Measurements from ENCODE around the gene ALG2. TPM values are rescaled to one million over a fixed set of nuclear protein-coding genes. Genes with fewer than 3 reads are reported as not detected.

The ALG2 gene
- total and polyA plus RNA-seq, 2 experiments from 2014 or later: 31.5 to 39.7 TPM

DNA sequence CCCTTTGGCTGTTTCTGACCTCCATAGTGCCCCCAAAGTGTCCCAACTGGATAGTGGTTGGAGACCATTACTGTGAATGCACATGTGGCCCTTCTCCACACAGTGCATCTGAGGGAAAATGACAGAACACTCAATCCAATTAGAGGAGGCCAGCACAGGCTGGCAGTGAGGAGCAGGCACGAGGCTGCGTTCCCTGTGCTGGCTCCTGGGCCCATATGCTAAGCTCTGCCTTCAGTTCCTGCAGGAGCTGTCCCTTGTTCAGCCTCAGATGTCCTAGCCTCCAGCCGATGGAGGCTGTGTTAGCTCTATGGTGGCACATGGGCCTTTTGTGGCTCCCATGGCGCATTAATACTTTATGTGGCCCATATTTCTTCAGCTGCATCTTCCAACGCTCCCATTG, 35.8 kb downstream of the ALG2 start:
- Histone ChIP-seq H3K4me2 (no peak overlapping the region), H3K9me2 (ENCODE audit: insufficient read depth) (no peaks in the 10 kb centered on the region), H3F3A (replicated peaks; ENCODE audit: low read depth) (no peaks in the 10 kb centered on the region), H3K27me3 (ENCODE audit: insufficient read depth) (no peaks in the 10 kb centered on the region), H3K4me3 (no peak overlapping the region), H4K20me1 (replicated peaks; ENCODE audit: insufficient read depth) (no peaks in the 10 kb centered on the region), H3K27ac (ENCODE audit: low read depth) (no peak overlapping the region), H3K4me1 (ENCODE audit: insufficient read depth) (peaks cover 13% of the 10 kb centered on the region), H2AFZ (peak overlapping the region; percentile 14; the same call in 1 of the 2 replicates), H3K79me2 (replicated peaks; ENCODE audit: insufficient read depth) (no peaks in the 10 kb centered on the region), H3K36me3 (ENCODE audit: insufficient read depth) (no peaks in the 10 kb centered on the region)
- no peak for DNase-seq (ENCODE audit: low spot score)
- peaks cover 4% of the 10 kb centered on the region for H3K27me3 Mint-ChIP-seq (ENCODE audit: insufficient read depth, low read depth, poor library complexity)
- no peak for TF ChIP-seq ZNF331 (CRISPR knock-in tag; IDR thresholded peaks at IDR 0.05; ENCODE audit: low read depth)
- no peak for TF ChIP-seq NANOG (IDR thresholded peaks at IDR 0.05; ENCODE audit: borderline replicate concordance)
- no peak for TF ChIP-seq JUNB (IDR thresholded peaks at IDR 0.05; ENCODE audit: unreplicated experiment)
- no peak for TF ChIP-seq STAT1 (IDR thresholded peaks at IDR 0.05; ENCODE audit: unreplicated experiment)
- no peak for TF ChIP-seq EZH2phosphoT487 (IDR thresholded peaks at IDR 0.05; ENCODE audit: unreplicated experiment)
- TF ChIP-seq, protein P1, sequence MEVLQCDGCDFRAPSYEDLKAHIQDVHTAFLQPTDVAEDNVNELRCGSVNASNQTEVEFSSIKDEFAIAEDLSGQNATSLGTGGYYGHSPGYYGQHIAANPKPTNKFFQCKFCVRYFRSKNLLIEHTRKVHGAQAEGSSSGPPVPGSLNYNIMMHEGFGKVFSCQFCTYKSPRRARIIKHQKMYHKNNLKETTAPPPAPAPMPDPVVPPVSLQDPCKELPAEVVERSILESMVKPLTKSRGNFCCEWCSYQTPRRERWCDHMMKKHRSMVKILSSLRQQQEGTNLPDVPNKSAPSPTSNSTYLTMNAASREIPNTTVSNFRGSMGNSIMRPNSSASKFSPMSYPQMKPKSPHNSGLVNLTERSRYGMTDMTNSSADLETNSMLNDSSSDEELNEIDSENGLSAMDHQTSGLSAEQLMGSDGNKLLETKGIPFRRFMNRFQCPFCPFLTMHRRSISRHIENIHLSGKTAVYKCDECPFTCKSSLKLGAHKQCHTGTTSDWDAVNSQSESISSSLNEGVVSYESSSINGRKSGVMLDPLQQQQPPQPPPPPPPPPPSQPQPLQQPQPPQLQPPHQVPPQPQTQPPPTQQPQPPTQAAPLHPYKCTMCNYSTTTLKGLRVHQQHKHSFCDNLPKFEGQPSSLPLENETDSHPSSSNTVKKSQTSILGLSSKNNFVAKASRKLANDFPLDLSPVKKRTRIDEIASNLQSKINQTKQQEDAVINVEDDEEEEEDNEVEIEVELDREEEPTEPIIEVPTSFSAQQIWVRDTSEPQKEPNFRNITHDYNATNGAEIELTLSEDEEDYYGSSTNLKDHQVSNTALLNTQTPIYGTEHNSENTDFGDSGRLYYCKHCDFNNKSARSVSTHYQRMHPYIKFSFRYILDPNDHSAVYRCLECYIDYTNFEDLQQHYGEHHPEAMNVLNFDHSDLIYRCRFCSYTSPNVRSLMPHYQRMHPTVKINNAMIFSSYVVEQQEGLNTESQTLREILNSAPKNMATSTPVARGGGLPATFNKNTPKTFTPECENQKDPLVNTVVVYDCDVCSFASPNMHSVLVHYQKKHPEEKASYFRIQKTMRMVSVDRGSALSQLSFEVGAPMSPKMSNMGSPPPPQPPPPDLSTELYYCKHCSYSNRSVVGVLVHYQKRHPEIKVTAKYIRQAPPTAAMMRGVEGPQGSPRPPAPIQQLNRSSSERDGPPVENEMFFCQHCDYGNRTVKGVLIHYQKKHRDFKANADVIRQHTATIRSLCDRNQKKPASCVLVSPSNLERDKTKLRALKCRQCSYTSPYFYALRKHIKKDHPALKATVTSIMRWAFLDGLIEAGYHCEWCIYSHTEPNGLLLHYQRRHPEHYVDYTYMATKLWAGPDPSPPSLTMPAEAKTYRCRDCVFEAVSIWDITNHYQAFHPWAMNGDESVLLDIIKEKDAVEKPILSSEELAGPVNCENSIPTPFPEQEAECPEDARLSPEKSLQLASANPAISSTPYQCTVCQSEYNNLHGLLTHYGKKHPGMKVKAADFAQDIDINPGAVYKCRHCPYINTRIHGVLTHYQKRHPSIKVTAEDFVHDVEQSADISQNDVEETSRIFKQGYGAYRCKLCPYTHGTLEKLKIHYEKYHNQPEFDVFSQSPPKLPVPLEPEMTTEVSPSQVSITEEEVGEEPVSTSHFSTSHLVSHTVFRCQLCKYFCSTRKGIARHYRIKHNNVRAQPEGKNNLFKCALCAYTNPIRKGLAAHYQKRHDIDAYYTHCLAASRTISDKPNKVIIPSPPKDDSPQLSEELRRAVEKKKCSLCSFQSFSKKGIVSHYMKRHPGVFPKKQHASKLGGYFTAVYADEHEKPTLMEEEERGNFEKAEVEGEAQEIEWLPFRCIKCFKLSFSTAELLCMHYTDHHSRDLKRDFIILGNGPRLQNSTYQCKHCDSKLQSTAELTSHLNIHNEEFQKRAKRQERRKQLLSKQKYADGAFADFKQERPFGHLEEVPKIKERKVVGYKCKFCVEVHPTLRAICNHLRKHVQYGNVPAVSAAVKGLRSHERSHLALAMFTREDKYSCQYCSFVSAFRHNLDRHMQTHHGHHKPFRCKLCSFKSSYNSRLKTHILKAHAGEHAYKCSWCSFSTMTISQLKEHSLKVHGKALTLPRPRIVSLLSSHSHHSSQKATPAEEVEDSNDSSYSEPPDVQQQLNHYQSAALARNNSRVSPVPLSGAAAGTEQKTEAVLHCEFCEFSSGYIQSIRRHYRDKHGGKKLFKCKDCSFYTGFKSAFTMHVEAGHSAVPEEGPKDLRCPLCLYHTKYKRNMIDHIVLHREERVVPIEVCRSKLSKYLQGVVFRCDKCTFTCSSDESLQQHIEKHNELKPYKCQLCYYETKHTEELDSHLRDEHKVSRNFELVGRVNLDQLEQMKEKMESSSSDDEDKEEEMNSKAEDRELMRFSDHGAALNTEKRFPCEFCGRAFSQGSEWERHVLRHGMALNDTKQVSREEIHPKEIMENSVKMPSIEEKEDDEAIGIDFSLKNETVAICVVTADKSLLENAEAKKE (CRISPR knock-in tag; IDR thresholded peaks at IDR 0.05): no peak
- TF ChIP-seq, protein P2, sequence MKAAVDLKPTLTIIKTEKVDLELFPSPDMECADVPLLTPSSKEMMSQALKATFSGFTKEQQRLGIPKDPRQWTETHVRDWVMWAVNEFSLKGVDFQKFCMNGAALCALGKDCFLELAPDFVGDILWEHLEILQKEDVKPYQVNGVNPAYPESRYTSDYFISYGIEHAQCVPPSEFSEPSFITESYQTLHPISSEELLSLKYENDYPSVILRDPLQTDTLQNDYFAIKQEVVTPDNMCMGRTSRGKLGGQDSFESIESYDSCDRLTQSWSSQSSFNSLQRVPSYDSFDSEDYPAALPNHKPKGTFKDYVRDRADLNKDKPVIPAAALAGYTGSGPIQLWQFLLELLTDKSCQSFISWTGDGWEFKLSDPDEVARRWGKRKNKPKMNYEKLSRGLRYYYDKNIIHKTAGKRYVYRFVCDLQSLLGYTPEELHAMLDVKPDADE (IDR thresholded peaks at IDR 0.05): no peak
- TF ChIP-seq, protein P3, sequence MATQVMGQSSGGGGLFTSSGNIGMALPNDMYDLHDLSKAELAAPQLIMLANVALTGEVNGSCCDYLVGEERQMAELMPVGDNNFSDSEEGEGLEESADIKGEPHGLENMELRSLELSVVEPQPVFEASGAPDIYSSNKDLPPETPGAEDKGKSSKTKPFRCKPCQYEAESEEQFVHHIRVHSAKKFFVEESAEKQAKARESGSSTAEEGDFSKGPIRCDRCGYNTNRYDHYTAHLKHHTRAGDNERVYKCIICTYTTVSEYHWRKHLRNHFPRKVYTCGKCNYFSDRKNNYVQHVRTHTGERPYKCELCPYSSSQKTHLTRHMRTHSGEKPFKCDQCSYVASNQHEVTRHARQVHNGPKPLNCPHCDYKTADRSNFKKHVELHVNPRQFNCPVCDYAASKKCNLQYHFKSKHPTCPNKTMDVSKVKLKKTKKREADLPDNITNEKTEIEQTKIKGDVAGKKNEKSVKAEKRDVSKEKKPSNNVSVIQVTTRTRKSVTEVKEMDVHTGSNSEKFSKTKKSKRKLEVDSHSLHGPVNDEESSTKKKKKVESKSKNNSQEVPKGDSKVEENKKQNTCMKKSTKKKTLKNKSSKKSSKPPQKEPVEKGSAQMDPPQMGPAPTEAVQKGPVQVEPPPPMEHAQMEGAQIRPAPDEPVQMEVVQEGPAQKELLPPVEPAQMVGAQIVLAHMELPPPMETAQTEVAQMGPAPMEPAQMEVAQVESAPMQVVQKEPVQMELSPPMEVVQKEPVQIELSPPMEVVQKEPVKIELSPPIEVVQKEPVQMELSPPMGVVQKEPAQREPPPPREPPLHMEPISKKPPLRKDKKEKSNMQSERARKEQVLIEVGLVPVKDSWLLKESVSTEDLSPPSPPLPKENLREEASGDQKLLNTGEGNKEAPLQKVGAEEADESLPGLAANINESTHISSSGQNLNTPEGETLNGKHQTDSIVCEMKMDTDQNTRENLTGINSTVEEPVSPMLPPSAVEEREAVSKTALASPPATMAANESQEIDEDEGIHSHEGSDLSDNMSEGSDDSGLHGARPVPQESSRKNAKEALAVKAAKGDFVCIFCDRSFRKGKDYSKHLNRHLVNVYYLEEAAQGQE (IDR thresholded peaks at IDR 0.05; ENCODE audit: unreplicated experiment): no peak
- TF ChIP-seq EZH2 (IDR thresholded peaks at IDR 0.05; ENCODE audit: low read depth, unreplicated experiment): no peak
- TF ChIP-seq, protein P4, sequence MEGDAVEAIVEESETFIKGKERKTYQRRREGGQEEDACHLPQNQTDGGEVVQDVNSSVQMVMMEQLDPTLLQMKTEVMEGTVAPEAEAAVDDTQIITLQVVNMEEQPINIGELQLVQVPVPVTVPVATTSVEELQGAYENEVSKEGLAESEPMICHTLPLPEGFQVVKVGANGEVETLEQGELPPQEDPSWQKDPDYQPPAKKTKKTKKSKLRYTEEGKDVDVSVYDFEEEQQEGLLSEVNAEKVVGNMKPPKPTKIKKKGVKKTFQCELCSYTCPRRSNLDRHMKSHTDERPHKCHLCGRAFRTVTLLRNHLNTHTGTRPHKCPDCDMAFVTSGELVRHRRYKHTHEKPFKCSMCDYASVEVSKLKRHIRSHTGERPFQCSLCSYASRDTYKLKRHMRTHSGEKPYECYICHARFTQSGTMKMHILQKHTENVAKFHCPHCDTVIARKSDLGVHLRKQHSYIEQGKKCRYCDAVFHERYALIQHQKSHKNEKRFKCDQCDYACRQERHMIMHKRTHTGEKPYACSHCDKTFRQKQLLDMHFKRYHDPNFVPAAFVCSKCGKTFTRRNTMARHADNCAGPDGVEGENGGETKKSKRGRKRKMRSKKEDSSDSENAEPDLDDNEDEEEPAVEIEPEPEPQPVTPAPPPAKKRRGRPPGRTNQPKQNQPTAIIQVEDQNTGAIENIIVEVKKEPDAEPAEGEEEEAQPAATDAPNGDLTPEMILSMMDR (conservative IDR thresholded peaks at IDR 0.05; ENCODE audit: low read depth in 2 of 2): no peak
- TF ChIP-seq ZNF114 (CRISPR knock-in tag; IDR thresholded peaks at IDR 0.05): no peak
- TF ChIP-seq POLR2AphosphoS5 (IDR thresholded peaks at IDR 0.05; ENCODE audit: low read depth): no peak
- no peak for TF ChIP-seq CREB1 (CRISPR knock-in tag; IDR thresholded peaks at IDR 0.05; ENCODE audit: low read depth)
- no peak overlapping the region for H3K4me3 Mint-ChIP-seq
- peaks cover 14% of the 10 kb centered on the region for H3K4me1 Mint-ChIP-seq
- no peak for ATAC-seq
- H3K9me3 Mint-ChIP-seq: no peaks in the 10 kb centered on the region
- H3K27ac Mint-ChIP-seq: no peak overlapping the region
- H3K36me3 Mint-ChIP-seq (ENCODE audit: low read depth): no peaks in the 10 kb centered on the region
